Measurements from ENCODE around the gene PLAC1.

The PLAC1 gene

GRCh38 chrX:134670134-134670924 lies 12.1 kb upstream of the PLAC1 start:
- no peak for DNase-seq (ENCODE audit: low read depth in 3 of 3, low spot score in 1 of 3)

- no peak for DNase-seq (ENCODE audit: low read depth in 3 of 3, low spot score in 1 of 3)
Measured at GRCh38 chrX:134669378-134670098, 11.3 kb upstream of the PLAC1 start.

- DNase-seq (ENCODE audit: low read depth in 3 of 3, low spot score in 1 of 3), result no peak
Measured at GRCh38 chrX:134664202-134664601, 5.9 kb upstream of the PLAC1 start.

GRCh38 chrX:134661295-134661694 lies 3.0 kb upstream of the PLAC1 start:
- DNase-seq (ENCODE audit: low read depth in 3 of 3, low spot score in 1 of 3), result no peak

GRCh38 chrX:134660627-134661026 lies 2.4 kb upstream of the PLAC1 start:
- DNase-seq (ENCODE audit: low read depth in 3 of 3, low spot score in 1 of 3), result no peak

- no peak for DNase-seq (ENCODE audit: low read depth in 3 of 3, low spot score in 1 of 3)
Measured at GRCh38 chrX:134659761-134660160, 1.5 kb upstream of the PLAC1 start.

GRCh38 chrX:134658760-134659023 lies 421 bp upstream of the PLAC1 start:
- no peak for DNase-seq (ENCODE audit: low read depth in 3 of 3, low spot score in 1 of 3)

- DNase-seq (ENCODE audit: low read depth in 3 of 3, low spot score in 1 of 3), result no peak
Measured at GRCh38 chrX:134654398-134655012, 3.8 kb downstream of the PLAC1 start.

- no peak for DNase-seq (ENCODE audit: low read depth in 3 of 3, low spot score in 1 of 3)
Measured at GRCh38 chrX:134653835-134654234, 4.4 kb downstream of the PLAC1 start.

- no peak for DNase-seq (ENCODE audit: low read depth in 3 of 3, low spot score in 1 of 3)
Measured at GRCh38 chrX:134650701-134651100, 7.6 kb downstream of the PLAC1 start.

- DNase-seq (ENCODE audit: low read depth in 3 of 3, low spot score in 1 of 3), result no peak
Measured at GRCh38 chrX:134649770-134650169, 8.5 kb downstream of the PLAC1 start.

GRCh38 chrX:134647477-134647877 lies 10.8 kb downstream of the PLAC1 start:
- DNase-seq (ENCODE audit: low read depth in 3 of 3, low spot score in 1 of 3), result no peak

- DNase-seq (ENCODE audit: low read depth in 3 of 3, low spot score in 1 of 3), result no peak
Measured at GRCh38 chrX:134646691-134647090, 11.6 kb downstream of the PLAC1 start.

- DNase-seq (ENCODE audit: low read depth in 3 of 3, low spot score in 1 of 3), result no peak
Measured at GRCh38 chrX:134645936-134646543, 12.2 kb downstream of the PLAC1 start.

GRCh38 chrX:134642386-134642785 lies 15.9 kb downstream of the PLAC1 start:
- no peak for DNase-seq (ENCODE audit: low read depth in 3 of 3, low spot score in 1 of 3)

- DNase-seq (ENCODE audit: low read depth in 3 of 3, low spot score in 1 of 3), result no peak
Measured at GRCh38 chrX:134641346-134641745, 16.9 kb downstream of the PLAC1 start.

GRCh38 chrX:134640914-134641313 lies 17.4 kb downstream of the PLAC1 start:
- DNase-seq (ENCODE audit: low read depth in 3 of 3, low spot score in 1 of 3), result no peak

GRCh38 chrX:134636851-134637250 lies 21.4 kb downstream of the PLAC1 start:
- DNase-seq (ENCODE audit: low read depth in 3 of 3, low spot score in 1 of 3), result no peak

GRCh38 chrX:134634691-134635090 lies 23.6 kb downstream of the PLAC1 start:
- DNase-seq (ENCODE audit: low read depth in 3 of 3, low spot score in 1 of 3), result no peak

- DNase-seq (ENCODE audit: low read depth in 3 of 3, low spot score in 1 of 3), result no peak
Measured at GRCh38 chrX:134633832-134634231, 24.4 kb downstream of the PLAC1 start.

- no peak for DNase-seq (ENCODE audit: low read depth in 3 of 3, low spot score in 1 of 3)
Measured at GRCh38 chrX:134633394-134633793, 24.9 kb downstream of the PLAC1 start.

- DNase-seq (ENCODE audit: low read depth in 3 of 3, low spot score in 1 of 3), result no peak
Measured at GRCh38 chrX:134632355-134632754, 25.9 kb downstream of the PLAC1 start.

All from stimulated activated CD4-positive, alpha-beta T cell treated with anti-CD3 and anti-CD28 coated beads, TNF-alpha, amount 100 ng/mL, for 1 hour (primary cell).